ENCODE measurements around the gene TRHDE.

- TF ChIP-seq, protein P1, sequence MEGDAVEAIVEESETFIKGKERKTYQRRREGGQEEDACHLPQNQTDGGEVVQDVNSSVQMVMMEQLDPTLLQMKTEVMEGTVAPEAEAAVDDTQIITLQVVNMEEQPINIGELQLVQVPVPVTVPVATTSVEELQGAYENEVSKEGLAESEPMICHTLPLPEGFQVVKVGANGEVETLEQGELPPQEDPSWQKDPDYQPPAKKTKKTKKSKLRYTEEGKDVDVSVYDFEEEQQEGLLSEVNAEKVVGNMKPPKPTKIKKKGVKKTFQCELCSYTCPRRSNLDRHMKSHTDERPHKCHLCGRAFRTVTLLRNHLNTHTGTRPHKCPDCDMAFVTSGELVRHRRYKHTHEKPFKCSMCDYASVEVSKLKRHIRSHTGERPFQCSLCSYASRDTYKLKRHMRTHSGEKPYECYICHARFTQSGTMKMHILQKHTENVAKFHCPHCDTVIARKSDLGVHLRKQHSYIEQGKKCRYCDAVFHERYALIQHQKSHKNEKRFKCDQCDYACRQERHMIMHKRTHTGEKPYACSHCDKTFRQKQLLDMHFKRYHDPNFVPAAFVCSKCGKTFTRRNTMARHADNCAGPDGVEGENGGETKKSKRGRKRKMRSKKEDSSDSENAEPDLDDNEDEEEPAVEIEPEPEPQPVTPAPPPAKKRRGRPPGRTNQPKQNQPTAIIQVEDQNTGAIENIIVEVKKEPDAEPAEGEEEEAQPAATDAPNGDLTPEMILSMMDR (conservative IDR thresholded peaks at IDR 0.05 in 1 of 2, IDR thresholded peaks at IDR 0.05 in 1 of 2; ENCODE audit: low read depth in 1 of 2, low read length in 2 of 2) = no peak
- TF ChIP-seq EZH2 (IDR thresholded peaks at IDR 0.05; ENCODE audit: low read length, missing control alignments) = no peak
These were observed 43.7 kb downstream of the TRHDE start for GRCh38 chr12:72315858-72316257.

Measured in fibroblast of lung (primary cell).